Kidney (tissue), 14 donors: ENCODE measurements around the gene SPATA16. TPM values are rescaled to one million over a fixed set of nuclear protein-coding genes. Genes with fewer than 3 reads are reported as not detected.
A peak's percentile ranks its signal among the peaks of the same experiment; 100 is the strongest.

Experiments used
- DNase-seq, 5 donors: peaks; one replicate each; pipeline ENCODE4 v3.0.0-alpha.2; 2013 to 2020
- FAIRE-seq: peaks from 2 replicates; lab custom pipeline; 2012; peaks lifted over from hg19 to GRCh38; lab: Jason Lieb, UNC
- H3K27ac ChIP-seq, 2 donors: one replicate each; pipeline ENCODE4 v1.7.0; 2013; ENCODE audit warnings: low read depth in 2 of 2, low read length in 2 of 2, inconsistent platforms in 1 of 2
- H3K27me3 ChIP-seq: one replicate; pipeline ENCODE4 v1.7.1; 2013; ENCODE audit warnings: low read length, inconsistent platforms; ENCODE audit not compliant: control insufficient read depth, insufficient read depth
- H3K36me3 ChIP-seq, 3 donors: one replicate each; pipeline versions ENCODE4 v1.7.0 to v1.7.1; 2013; ENCODE audit warnings: low read length in 3 of 3, control low read depth in 1 of 3, inconsistent platforms in 1 of 3; ENCODE audit not compliant: insufficient read depth in 3 of 3, control insufficient read depth in 2 of 3
- H3K4me1 ChIP-seq, 3 donors: one replicate each; pipeline versions ENCODE4 v1.7.0 to v1.7.1; 2013; ENCODE audit warnings: low read length in 3 of 3, inconsistent platforms in 1 of 3, low read depth in 1 of 3; ENCODE audit not compliant: control insufficient read depth in 2 of 3, insufficient read depth in 2 of 3
- H3K4me3 ChIP-seq, 3 donors: one replicate each; pipeline versions ENCODE4 v1.7.0 to v1.8.1; 2013; ENCODE audit warnings: low read length in 3 of 3, control low read depth in 1 of 3, inconsistent platforms in 1 of 3
- H3K9ac ChIP-seq, 3 donors: one replicate each; pipeline versions ENCODE4 v1.7.0 to v1.7.1; 2013; ENCODE audit warnings: low read length in 3 of 3, control low read depth in 1 of 3, inconsistent platforms in 1 of 3
- H3K9me3 ChIP-seq, 3 donors: one replicate each; pipeline versions ENCODE4 v1.7.0 to v1.7.1; 2013; ENCODE audit warnings: low read length in 3 of 3, control low read depth in 1 of 3, inconsistent platforms in 1 of 3; ENCODE audit not compliant: control insufficient read depth in 2 of 3, insufficient read depth in 1 of 3
- intact Hi-C: fragments of 100-400 bp; cut with DNase I; formaldehyde crosslinking; loops from one replicate; pipeline ENCODE4 v1.11.1; 2022
- polyA plus RNA-seq: library from polyadenylated mRNA; stranded (reverse); fragments of 350-450 nt; fragmentation: Illumina TruSeq; extraction: RNeasy Lipid Tissue Mini Kit (QIAGEN cat#74804); gene quantifications from one replicate; pipeline ENCODE4 v1.2.3, GENCODE V29; 2014; ENCODE audit warnings: low read depth, low replicate concordance; ENCODE audit not compliant: insufficient read depth
- total RNA-seq: library from RNA; stranded (reverse); fragmentation: NEBNext Ultra II Directional; extraction: Animal tissue kit (Norgen Biotek cat#: 25700); gene quantifications from one replicate; pipeline ENCODE4 v1.2.1, GENCODE V29; 2021
- TF ChIP-seq, protein P1 (sequence below): IDR thresholded peaks from 3 replicates; pipeline ENCODE4 v1.5.1; 2012; ENCODE audit warnings: mild to moderate bottlenecking, moderate library complexity, borderline replicate concordance; ENCODE audit not compliant: insufficient read depth; ENCODE audit errors: extremely low read depth
- donor health status: control.
- donor health status: control.
- donor health status: control.
- donor health status: control.
- donor health status: control.
- donor health status: DM: yes; HTN: yes; CAD: no.
- donor health status: Normal renal cell carcinoma (clear cell type).

SPATA16 gene
- total and polyA plus RNA-seq, 2 donors from 2014 or later: 0.17 TPM; not detected in 1

DNA sequence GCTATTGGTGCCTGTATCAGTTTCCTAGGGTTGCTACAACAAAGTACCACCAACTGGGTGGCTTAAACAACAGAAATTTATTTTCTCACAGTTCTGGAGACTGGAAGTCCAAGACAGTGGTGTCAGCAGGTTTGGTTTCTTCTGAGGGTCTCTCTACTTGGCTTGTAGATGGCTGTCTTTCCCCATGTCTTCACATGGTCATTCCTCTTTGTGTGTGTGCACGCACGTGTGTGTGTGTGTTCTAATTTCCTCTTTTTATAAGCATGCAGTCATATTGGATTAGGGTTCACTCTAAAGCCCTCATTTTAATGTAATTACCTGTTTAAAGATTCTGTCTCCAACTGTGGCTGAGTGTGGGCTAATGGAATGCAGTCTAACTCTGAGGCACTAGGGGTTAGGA, 182.5 kb downstream of the SPATA16 start:
- intact Hi-C loops: no loop called here
- no peak for FAIRE-seq
- Histone ChIP-seq H3K4me3 (no peak overlapping the region), H3K9ac (no peak overlapping the region), H3K9me3 (no peaks in the 10 kb centered on the region), H3K27ac (no peak overlapping the region), H3K36me3 (no peaks in the 10 kb centered on the region), H3K4me1 (no peaks in the 10 kb centered on the region), H3K27me3 (no peaks in the 10 kb centered on the region)
- TF ChIP-seq, protein P1, sequence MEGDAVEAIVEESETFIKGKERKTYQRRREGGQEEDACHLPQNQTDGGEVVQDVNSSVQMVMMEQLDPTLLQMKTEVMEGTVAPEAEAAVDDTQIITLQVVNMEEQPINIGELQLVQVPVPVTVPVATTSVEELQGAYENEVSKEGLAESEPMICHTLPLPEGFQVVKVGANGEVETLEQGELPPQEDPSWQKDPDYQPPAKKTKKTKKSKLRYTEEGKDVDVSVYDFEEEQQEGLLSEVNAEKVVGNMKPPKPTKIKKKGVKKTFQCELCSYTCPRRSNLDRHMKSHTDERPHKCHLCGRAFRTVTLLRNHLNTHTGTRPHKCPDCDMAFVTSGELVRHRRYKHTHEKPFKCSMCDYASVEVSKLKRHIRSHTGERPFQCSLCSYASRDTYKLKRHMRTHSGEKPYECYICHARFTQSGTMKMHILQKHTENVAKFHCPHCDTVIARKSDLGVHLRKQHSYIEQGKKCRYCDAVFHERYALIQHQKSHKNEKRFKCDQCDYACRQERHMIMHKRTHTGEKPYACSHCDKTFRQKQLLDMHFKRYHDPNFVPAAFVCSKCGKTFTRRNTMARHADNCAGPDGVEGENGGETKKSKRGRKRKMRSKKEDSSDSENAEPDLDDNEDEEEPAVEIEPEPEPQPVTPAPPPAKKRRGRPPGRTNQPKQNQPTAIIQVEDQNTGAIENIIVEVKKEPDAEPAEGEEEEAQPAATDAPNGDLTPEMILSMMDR: no peak
- no peak for DNase-seq

DNA sequence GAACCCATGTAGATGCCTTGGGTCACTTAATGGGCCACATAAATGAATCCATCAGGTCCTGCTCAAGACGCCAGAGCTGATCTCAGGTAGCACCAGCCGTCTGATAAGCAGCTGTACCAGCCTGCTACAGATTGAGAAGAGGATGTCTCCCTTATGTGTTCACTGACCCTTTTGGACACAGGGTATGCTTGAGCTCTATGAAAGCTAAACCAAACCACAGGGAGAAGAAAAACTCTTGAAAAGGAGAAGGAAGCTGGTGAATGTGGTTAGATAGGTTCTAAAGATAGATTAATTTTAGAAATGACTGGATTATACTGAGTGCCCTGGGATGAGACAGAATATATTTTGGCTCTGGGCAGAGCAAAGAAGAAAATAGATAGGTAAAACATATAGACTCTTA, 187.5 kb downstream of the SPATA16 start:
- FAIRE-seq (no peak), DNase-seq (no peak)
- Histone ChIP-seq H3K36me3 (no peaks in the 10 kb centered on the region), H3K9me3 (no peaks in the 10 kb centered on the region), H3K4me1 (no peaks in the 10 kb centered on the region), H3K4me3 (no peak overlapping the region), H3K27ac (no peak overlapping the region), H3K9ac (no peak overlapping the region), H3K27me3 (no peaks in the 10 kb centered on the region)
- intact Hi-C loops: no loop called here
- TF ChIP-seq, protein P1: no peak

DNA sequence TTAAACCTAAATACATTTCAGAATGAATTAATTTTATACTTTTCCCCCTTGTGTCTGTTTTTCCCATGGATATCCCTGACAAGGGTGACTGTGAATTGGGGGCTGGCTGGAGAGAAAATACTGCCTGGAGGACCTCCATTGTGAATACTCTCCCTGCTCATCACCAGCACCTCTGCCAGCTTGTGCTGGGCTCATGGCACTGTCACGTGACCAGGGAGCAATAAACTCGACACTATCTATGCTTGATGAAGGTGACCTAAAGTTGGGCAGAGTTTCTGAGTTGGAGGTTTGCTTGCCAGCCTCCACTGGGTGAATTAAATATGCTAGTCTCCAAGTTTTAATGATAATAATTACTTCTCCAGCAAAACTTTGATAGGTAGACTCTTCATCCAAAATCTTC, 189.5 kb downstream of the SPATA16 start:
- Histone ChIP-seq H3K4me1 (no peaks in the 10 kb centered on the region), H3K9ac (no peak overlapping the region), H3K36me3 (no peaks in the 10 kb centered on the region), H3K9me3 (no peaks in the 10 kb centered on the region), H3K27me3 (no peaks in the 10 kb centered on the region), H3K4me3 (no peak overlapping the region), H3K27ac (no peak overlapping the region)
- FAIRE-seq (no peak), DNase-seq (no peak)
- intact Hi-C loops: no loop called here
- TF ChIP-seq, protein P1: no peak

DNA sequence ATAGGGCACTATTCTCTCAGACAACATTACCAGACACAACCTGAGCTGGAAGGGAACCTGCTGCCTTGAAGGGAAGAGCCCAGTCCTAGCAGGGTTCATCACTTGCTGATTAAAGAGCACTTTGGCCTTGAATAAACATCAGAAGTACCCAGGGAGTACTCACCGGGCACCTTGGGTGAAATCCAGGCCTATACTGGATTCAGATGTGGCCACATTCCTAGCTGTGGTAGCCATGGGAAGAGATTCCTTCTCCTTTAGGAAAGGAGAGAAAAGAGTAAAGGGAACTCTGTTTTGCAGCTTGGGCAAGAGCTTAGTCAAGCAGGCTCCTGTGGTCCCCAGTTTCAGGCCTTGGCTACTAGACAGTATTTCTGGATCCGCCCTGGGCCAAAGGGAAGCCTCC, 195.0 kb downstream of the SPATA16 start:
- H3K4me3 ChIP-seq: no peak overlapping the region
- H3K27ac ChIP-seq: peak overlapping the region in 1 of 2 donors; percentile 52
- no peaks in the 10 kb centered on the region for H3K9me3 ChIP-seq
- intact Hi-C loops: no loop called here
- no peaks in the 10 kb centered on the region for H3K27me3 ChIP-seq
- FAIRE-seq (no peak), DNase-seq (no peak)
- TF ChIP-seq, protein P1: no peak
- H3K9ac ChIP-seq: no peak overlapping the region
- H3K36me3 ChIP-seq: no peaks in the 10 kb centered on the region
- H3K4me1 ChIP-seq: peaks cover 0 to 8% (median 0%) of the 10 kb centered on the region in 3 donors
